Large intestine (tissue), 3 donors: ENCODE measurements around the gene ALPK1. TPM values are rescaled to one million over a fixed set of nuclear protein-coding genes. Genes with fewer than 3 reads are reported as not detected.
"Not testable (repeated sequence)": the region's sequence is repeated elsewhere in the genome, so short reads cannot be mapped to it uniquely, and the experiment has no call there.

Experiments
- DNase-seq, 2 donors: peaks; one replicate each; pipeline versions ENCODE4 v3.0.0 to v3.0.0-alpha.2; 2013
- H3K27ac ChIP-seq: one replicate; pipeline ENCODE4 v1.5.1; 2013; ENCODE audit warnings: low read length
- H3K27me3 ChIP-seq: 2 replicates; pipeline ENCODE4 v1.6.1; 2013; ENCODE audit warnings: low read length; ENCODE audit not compliant: control insufficient read depth, insufficient read depth
- H3K36me3 ChIP-seq: 2 replicates; pipeline ENCODE4 v1.6.1; 2013; ENCODE audit warnings: low read length; ENCODE audit not compliant: control insufficient read depth, insufficient read depth
- H3K4me1 ChIP-seq: one replicate; pipeline ENCODE4 v1.6.1; 2013; ENCODE audit warnings: low read length; ENCODE audit not compliant: control insufficient read depth, insufficient read depth
- H3K4me3 ChIP-seq: one replicate; pipeline ENCODE4 v1.5.1; 2013; ENCODE audit warnings: low read length
- H3K9me3 ChIP-seq: one replicate; pipeline ENCODE4 v1.6.1; 2013; ENCODE audit warnings: mild to moderate bottlenecking, low read depth, low read length, moderate library complexity; ENCODE audit not compliant: control insufficient read depth
- WGBS: methylation state at CpG from one replicate; pipeline ENCODE4 v1.1.5; 2013; ENCODE audit warnings: low lambda C conversion rate; ENCODE audit not compliant: insufficient coverage; 5-methylcytosine and 5-hydroxymethylcytosine counted together
- polyA plus RNA-seq: library from polyadenylated mRNA; unstranded; fragments of 120-200 nt; gene quantifications from one replicate; pipeline ENCODE4 v1.2.1, GENCODE V29; 2013

ALPK1 gene
- polyA plus RNA-seq, 1 donor = 25.5 TPM

- Histone ChIP-seq H3K4me3 (no peak overlapping the region), H3K4me1 (no peaks in the 10 kb centered on the region), H3K27ac (no peak overlapping the region), H3K36me3 (peaks cover 2% of the 10 kb centered on the region), H3K27me3 (no peaks in the 10 kb centered on the region), H3K9me3 (peaks cover 6% of the 10 kb centered on the region)
- 80% methylated on average over 4 of the region's 8 CpGs for WGBS
- no peak for DNase-seq
Measured at GRCh38 chr4:112448306-112449132, 151.3 kb downstream of the ALPK1 start.

GRCh38 chr4:112449708-112450107 is 152.5 kb downstream of the ALPK1 start:
- Histone ChIP-seq H3K4me1 (no peaks in the 10 kb centered on the region), H3K36me3 (peaks cover 2% of the 10 kb centered on the region), H3K27ac (no peak overlapping the region), H3K4me3 (no peak overlapping the region), H3K27me3 (no peaks in the 10 kb centered on the region), H3K9me3 (peaks cover 6% of the 10 kb centered on the region)
- WGBS = no CpG with 5 or more reads among the region's 3 CpGs
- no peak for DNase-seq

GRCh38 chr4:112451104-112451503 is 153.9 kb downstream of the ALPK1 start:
- H3K27ac ChIP-seq = no peak overlapping the region
- H3K9me3 ChIP-seq = peaks cover under 1% of the 10 kb centered on the region
- no peaks in the 10 kb centered on the region for H3K4me1 ChIP-seq
- no peaks in the 10 kb centered on the region for H3K27me3 ChIP-seq
- 80% methylated on average over 1 of the region's 4 CpGs for WGBS
- H3K36me3 ChIP-seq = no peaks in the 10 kb centered on the region
- H3K4me3 ChIP-seq = no peak overlapping the region
- no peak for DNase-seq

GRCh38 chr4:112451831-112452230 is 154.7 kb downstream of the ALPK1 start:
- Histone ChIP-seq H3K4me3 (no peak overlapping the region), H3K4me1 (no peaks in the 10 kb centered on the region), H3K9me3 (no peaks in the 10 kb centered on the region), H3K27ac (no peak overlapping the region), H3K27me3 (no peaks in the 10 kb centered on the region), H3K36me3 (no peaks in the 10 kb centered on the region)
- DNase-seq = no peak
- WGBS = 80% methylated on average over 3 of the region's 4 CpGs

DNA sequence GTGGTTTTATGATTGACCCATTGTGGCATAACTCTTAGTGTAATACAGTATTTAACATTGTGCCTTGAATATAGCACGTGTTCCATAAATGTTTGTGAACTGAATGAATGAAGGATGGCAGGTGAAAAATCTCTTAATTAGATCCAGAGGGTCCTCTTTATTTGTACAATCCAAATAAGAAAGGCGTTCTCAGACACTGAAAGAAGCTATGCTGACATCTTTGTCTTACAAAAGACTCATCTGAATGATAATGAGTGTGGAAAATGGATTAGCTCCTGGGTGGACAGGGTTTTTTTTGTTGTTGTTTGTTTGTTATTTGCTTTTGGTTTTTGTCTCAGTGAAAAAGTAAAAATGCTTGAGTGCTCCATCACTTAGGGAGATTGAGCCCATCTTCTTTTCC is 156.2 kb downstream of the ALPK1 start:
- no peaks in the 10 kb centered on the region for H3K27me3 ChIP-seq
- H3K4me3 ChIP-seq = no peak overlapping the region
- no peaks in the 10 kb centered on the region for H3K9me3 ChIP-seq
- H3K27ac ChIP-seq = no peak overlapping the region
- no CpG with 5 or more reads among the region's 2 CpGs for WGBS
- no peaks in the 10 kb centered on the region for H3K4me1 ChIP-seq
- H3K36me3 ChIP-seq = no peaks in the 10 kb centered on the region
- DNase-seq = no peak

DNA sequence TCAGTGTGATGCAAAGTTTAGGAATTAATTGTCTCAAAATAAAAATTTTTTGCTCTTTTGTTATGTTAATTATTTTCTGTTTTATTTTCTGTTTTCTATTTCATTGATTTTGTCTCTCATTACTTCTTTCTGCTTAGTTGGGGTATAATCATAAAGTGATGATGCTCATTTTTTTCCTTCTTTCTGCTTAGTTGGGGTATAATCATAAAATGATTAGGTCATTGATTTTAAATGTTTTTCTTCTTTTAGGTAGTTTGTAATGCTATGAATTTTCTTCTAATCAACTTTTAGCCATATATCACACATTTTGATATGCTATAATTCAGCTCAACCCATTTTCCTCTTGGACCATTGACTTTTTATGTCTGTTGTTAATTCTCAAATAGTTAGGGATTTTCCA is 175.1 kb downstream of the ALPK1 start:
- H3K27me3 ChIP-seq = no peaks in the 10 kb centered on the region
- no peaks in the 10 kb centered on the region for H3K36me3 ChIP-seq
- no peaks in the 10 kb centered on the region for H3K4me1 ChIP-seq
- H3K4me3 ChIP-seq = no peak overlapping the region
- H3K27ac ChIP-seq = no peak overlapping the region
- no peak for DNase-seq
- H3K9me3 ChIP-seq = no peaks in the 10 kb centered on the region

- Histone ChIP-seq H3K27ac (no peak overlapping the region), H3K4me3 (no peak overlapping the region), H3K9me3 (no peaks in the 10 kb centered on the region), H3K27me3 (no peaks in the 10 kb centered on the region), H3K36me3 (no peaks in the 10 kb centered on the region), H3K4me1 (no peaks in the 10 kb centered on the region)
- WGBS = no CpG with 5 or more reads among the region's 2 CpGs
- no peak for DNase-seq
Measured at GRCh38 chr4:112473985-112474384, 176.8 kb downstream of the ALPK1 start.

- no CpG with 5 or more reads among the region's 5 CpGs for WGBS
- Histone ChIP-seq H3K27me3 (peaks cover 10% of the 10 kb centered on the region), H3K27ac (no peak overlapping the region), H3K36me3 (no peaks in the 10 kb centered on the region), H3K9me3 (no peaks in the 10 kb centered on the region), H3K4me1 (no peaks in the 10 kb centered on the region), H3K4me3 (no peak overlapping the region)
- DNase-seq = no peak
Measured at GRCh38 chr4:112485930-112486329, 188.8 kb downstream of the ALPK1 start.

GRCh38 chr4:112490808-112491207 is 193.6 kb downstream of the ALPK1 start:
- not testable (repeated sequence) for H3K27me3 ChIP-seq, H3K27ac ChIP-seq, H3K9me3 ChIP-seq, H3K4me1 ChIP-seq, H3K4me3 ChIP-seq, DNase-seq, H3K36me3 ChIP-seq
- 100% methylated on average over 1 of the region's 3 CpGs for WGBS
